Tibial nerve (tissue), 4 donors: ENCODE data around the gene SLC45A2. TPM values are rescaled to one million over a fixed set of nuclear protein-coding genes. Genes with fewer than 3 reads are reported as not detected.

Source experiments
- DNase-seq, 2 donors: peaks; one replicate each; pipeline ENCODE4 v3.0.0-alpha.2; 2019; ENCODE audit warnings: low spot score in 2 of 2
- H3K27ac ChIP-seq, 4 donors: fragments of 200-600 bp; sonication (generic) in 3 of 4; one replicate each; pipeline ENCODE4 v1.5.1; 2017 to 2019; ENCODE audit warnings: mild to moderate bottlenecking in 1 of 4
- H3K27me3 ChIP-seq, 2 donors: fragments of 200-600 bp; sonication (generic) in 1 of 2; one replicate each; pipeline versions ENCODE4 v1.5.1 to v1.6.0; 2017 to 2019
- H3K36me3 ChIP-seq, 3 donors: fragments of 200-600 bp; sonication (generic); one replicate each; pipeline ENCODE4 v1.5.1; 2018 to 2019
- H3K4me1 ChIP-seq, 4 donors: fragments of 200-600 bp; sonication (generic) in 3 of 4; one replicate each; pipeline ENCODE4 v1.5.1; 2017 to 2019
- H3K4me3 ChIP-seq, 4 donors: fragments of 200-600 bp; sonication (generic) in 3 of 4; one replicate each; pipeline ENCODE4 v1.5.1; 2017 to 2019; ENCODE audit warnings: mild to moderate bottlenecking in 1 of 4, moderate library complexity in 1 of 4
- H3K9me3 ChIP-seq, 4 donors: fragments of 200-600 bp; sonication (generic) in 3 of 4; one replicate each; pipeline ENCODE4 v1.5.1; 2017 to 2019
- CTCF ChIP-seq, 5 experiments: fragments of 200-600 bp in 3 of 5; fragments of 450-650 bp in 2 of 5; sonication (generic) in 3 of 5; IDR thresholded peaks; one replicate each; pipeline ENCODE4 v1.5.1; 2016 to 2019; ENCODE audit warnings: antibody characterized with exemption in 5 of 5, mild to moderate bottlenecking in 3 of 5, moderate library complexity in 2 of 5
- EP300 ChIP-seq, 2 donors: sonication (generic); formaldehyde crosslinking; IDR thresholded peaks; one replicate each; pipeline ENCODE4 v1.6.1; 2017; ENCODE audit warnings: antibody characterized with exemption in 2 of 2, mild to moderate bottlenecking in 1 of 2
- POLR2A ChIP-seq, 2 donors: fragments of 450-650 bp; IDR thresholded peaks; one replicate each; pipeline ENCODE4 v1.6.1; 2017; ENCODE audit warnings: antibody characterized with exemption in 2 of 2, mild to moderate bottlenecking in 2 of 2, moderate library complexity in 2 of 2
- WGBS, 2 donors: methylation state at CpG; one replicate each; pipeline ENCODE4 v1.1.5; 2018; 5-methylcytosine and 5-hydroxymethylcytosine counted together
- total RNA-seq, 4 donors: library from RNA; depleted of rRNA; stranded (reverse); fragments of >200 nt; gene quantifications; one replicate each; pipeline ENCODE4 v1.1.0, GENCODE V29; 2016

SLC45A2 gene
- total RNA-seq, 4 donors from 2014 or later: not detected

- no peak for TF ChIP-seq CTCF (IDR thresholded peaks at IDR 0.05)
- no peak for TF ChIP-seq EP300 (IDR thresholded peaks at IDR 0.05)
- no peak for TF ChIP-seq POLR2A (IDR thresholded peaks at IDR 0.05)
- no peak for DNase-seq
- no peak overlapping the region for H3K27ac ChIP-seq
- 74 to 77% methylated on average over 5 of the region's 5 CpGs for WGBS, 2 donors
- H3K9me3 ChIP-seq: no peaks in the 10 kb centered on the region
- no peaks in the 10 kb centered on the region for H3K36me3 ChIP-seq
- no peak overlapping the region for H3K4me3 ChIP-seq
- peaks cover 0 to 6% (median under 1%) of the 10 kb centered on the region in 4 donors for H3K4me1 ChIP-seq
- H3K27me3 ChIP-seq: peaks cover 0 to 11% of the 10 kb centered on the region in 2 donors
Measured at GRCh38 chr5:33931136-33931535, 53.4 kb downstream of the SLC45A2 start.

DNA sequence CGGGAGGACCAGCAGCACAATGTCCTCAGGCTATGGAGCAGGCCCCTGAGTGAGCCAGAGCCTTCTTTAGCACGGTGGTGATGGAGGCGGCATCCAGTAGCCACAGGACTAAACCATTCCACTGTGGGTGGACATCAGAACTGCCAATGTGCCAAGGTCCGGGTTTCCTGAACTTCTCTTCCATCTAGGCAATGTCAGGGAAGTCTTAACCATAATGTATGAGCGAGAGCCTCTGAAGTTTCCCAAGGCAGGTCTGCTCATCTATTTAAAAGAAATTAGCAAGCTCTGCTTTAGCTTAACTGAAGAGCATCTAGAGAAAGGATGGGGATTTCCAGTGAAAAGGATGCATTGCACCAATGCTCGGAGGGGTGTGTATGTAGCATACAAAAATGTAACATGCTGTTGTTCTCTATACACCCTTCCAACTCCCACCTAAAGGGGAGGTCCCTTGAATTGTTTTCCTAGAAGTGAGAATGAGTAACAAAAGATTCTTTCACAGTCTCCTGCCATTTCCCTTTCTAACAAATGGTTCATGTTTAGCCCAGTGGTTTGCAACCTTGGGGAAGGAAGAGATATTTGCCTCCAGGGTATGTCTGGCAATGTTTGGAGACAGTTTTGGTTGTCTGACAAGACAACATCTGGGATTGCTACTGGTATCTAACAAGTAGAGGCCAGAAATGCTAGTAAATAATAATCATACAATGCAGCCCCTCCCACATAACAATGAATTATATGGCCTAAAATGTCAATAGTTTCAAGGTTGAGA is 54.4 kb downstream of the SLC45A2 start:
- H3K4me1 ChIP-seq: no peaks in the 10 kb centered on the region
- no peak overlapping the region for H3K27ac ChIP-seq
- DNase-seq: no peak
- no peak for TF ChIP-seq CTCF (IDR thresholded peaks at IDR 0.05)
- no peak for TF ChIP-seq POLR2A (IDR thresholded peaks at IDR 0.05)
- no peak for TF ChIP-seq EP300 (IDR thresholded peaks at IDR 0.05)
- H3K27me3 ChIP-seq: peaks cover 0 to 2% of the 10 kb centered on the region in 2 donors
- 86 to 90% methylated on average over 6 of the region's 6 CpGs for WGBS, 2 donors
- no peaks in the 10 kb centered on the region for H3K9me3 ChIP-seq
- no peaks in the 10 kb centered on the region for H3K36me3 ChIP-seq
- H3K4me3 ChIP-seq: no peak overlapping the region

DNA sequence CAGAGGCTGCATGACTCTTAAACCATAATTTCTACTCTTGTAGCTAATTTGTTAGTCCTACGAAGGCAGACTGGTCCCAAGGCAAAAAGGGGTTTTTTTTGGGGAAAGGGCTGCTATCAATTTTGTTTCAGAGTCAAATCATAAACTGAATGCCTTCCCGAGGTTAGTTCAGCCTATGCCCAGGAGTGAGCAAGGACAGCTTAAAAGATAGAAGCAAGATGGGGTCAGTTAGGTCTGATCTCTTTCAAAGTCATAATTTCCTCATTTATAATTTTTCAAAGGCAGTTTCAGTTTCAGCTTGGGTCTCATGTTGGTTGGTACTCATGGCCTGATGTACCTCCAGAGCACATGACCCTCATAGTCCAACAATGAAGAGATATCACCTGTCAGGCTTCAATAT is 56.2 kb downstream of the SLC45A2 start:
- Histone ChIP-seq H3K4me3 (no peak overlapping the region), H3K36me3 (no peaks in the 10 kb centered on the region), H3K27me3 (no peaks in the 10 kb centered on the region), H3K9me3 (no peaks in the 10 kb centered on the region), H3K4me1 (no peaks in the 10 kb centered on the region), H3K27ac (no peak overlapping the region)
- TF ChIP-seq POLR2A (IDR thresholded peaks at IDR 0.05): no peak
- TF ChIP-seq EP300 (IDR thresholded peaks at IDR 0.05): no peak
- no peak for TF ChIP-seq CTCF (IDR thresholded peaks at IDR 0.05)
- 80 to 81% methylated on average over 2 of the region's 2 CpGs for WGBS, 2 donors
- no peak for DNase-seq

DNA sequence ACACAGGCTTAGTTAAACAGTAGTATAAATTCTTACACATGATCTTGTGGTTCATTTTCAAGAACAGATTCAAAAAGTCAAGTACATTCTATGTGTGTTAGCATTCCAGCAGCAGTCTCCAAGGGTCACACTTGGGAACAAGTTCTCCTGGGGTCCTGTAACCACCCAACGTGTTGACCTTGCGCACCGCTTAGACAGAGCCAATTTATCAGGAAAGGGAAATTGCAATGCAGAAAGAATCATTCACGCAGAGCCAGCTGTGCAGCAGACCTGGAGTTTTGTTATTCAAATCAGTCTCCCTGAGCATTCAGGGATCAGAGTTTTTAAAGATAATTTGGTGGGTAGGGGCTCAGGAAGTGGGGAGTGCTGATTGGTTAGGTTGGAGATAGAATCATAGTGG is 56.8 kb downstream of the SLC45A2 start:
- 37 to 53% methylated on average over 4 of the region's 4 CpGs for WGBS, 2 donors
- H3K36me3 ChIP-seq: no peaks in the 10 kb centered on the region
- H3K4me1 ChIP-seq: no peaks in the 10 kb centered on the region
- no peaks in the 10 kb centered on the region for H3K27me3 ChIP-seq
- no peak overlapping the region for H3K27ac ChIP-seq
- no peak for DNase-seq
- no peak for TF ChIP-seq POLR2A (IDR thresholded peaks at IDR 0.05)
- H3K4me3 ChIP-seq: no peak overlapping the region
- no peaks in the 10 kb centered on the region for H3K9me3 ChIP-seq

DNA sequence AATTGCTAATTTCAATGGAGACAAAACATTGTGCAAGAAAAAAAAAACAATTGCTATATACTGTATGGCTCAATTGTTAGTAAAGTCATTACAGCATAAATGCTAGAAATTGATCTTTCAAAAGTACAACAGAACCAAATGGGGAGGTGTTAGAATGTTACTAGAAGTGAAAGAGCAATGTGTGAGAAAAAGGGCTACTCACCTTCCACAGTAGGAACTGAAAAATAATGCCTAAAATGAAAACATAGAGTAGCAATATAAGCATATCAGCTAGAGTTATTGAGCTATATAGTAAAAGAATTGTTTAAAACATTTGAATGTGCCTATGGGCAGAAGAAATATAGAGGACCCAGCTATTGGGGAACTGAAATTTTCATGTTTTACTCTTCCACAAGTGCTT is 59.2 kb downstream of the SLC45A2 start:
- no peak overlapping the region for H3K27ac ChIP-seq
- no peaks in the 10 kb centered on the region for H3K27me3 ChIP-seq
- no peak overlapping the region for H3K4me3 ChIP-seq
- TF ChIP-seq POLR2A (IDR thresholded peaks at IDR 0.05) (no peak), EP300 (IDR thresholded peaks at IDR 0.05) (no peak), CTCF (IDR thresholded peaks at IDR 0.05) (no peak)
- no peak for DNase-seq
- H3K9me3 ChIP-seq: no peaks in the 10 kb centered on the region
- no peaks in the 10 kb centered on the region for H3K4me1 ChIP-seq
- H3K36me3 ChIP-seq: no peaks in the 10 kb centered on the region
